Activated B cell treated with CpG ODN at 0.5 μM for 24 hours (primary cell): ENCODE measurements around the gene TRAPPC3. TPM values are rescaled to one million over a fixed set of nuclear protein-coding genes. Genes with fewer than 3 reads are reported as not detected.

ENCODE experiments used
- ATAC-seq: fragments of 200-7000 bp; cut with Tn5 transposase; one replicate; pipeline ENCODE4 v1.10.0; 2021; ENCODE audit warnings: low read depth, mild to moderate bottlenecking, moderate library complexity
- CTCF ChIA-PET: fragments of 350-600 bp; sonication (Branson Sonifier 250); formaldehyde crosslinking; loops from one replicate; lab custom pipeline; 2021; ENCODE audit warnings: antibody characterized with exemption; lab: Charles Lee
- POLR2A ChIA-PET: fragments of 350-600 bp; sonication (Branson Sonifier 250); formaldehyde crosslinking; loops from one replicate; lab custom pipeline; 2021; ENCODE audit warnings: antibody characterized with exemption; lab: Charles Lee
- DNase-seq: peaks from one replicate; pipeline ENCODE4 v3.0.0; 2022
- H3K27ac Mint-ChIP-seq: one replicate; pipeline ENCODE4 v1.8.0; 2020; ENCODE audit warnings: mixed read lengths
- H3K27me3 Mint-ChIP-seq: one replicate; pipeline ENCODE4 v1.8.0; 2021; ENCODE audit warnings: mixed read lengths
- H3K36me3 Mint-ChIP-seq: one replicate; pipeline ENCODE4 v1.8.0; 2021; ENCODE audit warnings: low read depth, mixed read lengths
- H3K4me1 Mint-ChIP-seq: one replicate; pipeline ENCODE4 v1.8.0; 2021; ENCODE audit warnings: mixed read lengths
- H3K4me3 Mint-ChIP-seq: one replicate; pipeline ENCODE4 v1.8.0; 2020; ENCODE audit warnings: mild to moderate bottlenecking, mixed read lengths
- H3K9me3 Mint-ChIP-seq: one replicate; pipeline ENCODE4 v1.8.0; 2020; ENCODE audit warnings: mixed read lengths
- intact Hi-C: fragments of 100-400 bp; cut with micrococcal nuclease; formaldehyde crosslinking; loops from one replicate; pipeline ENCODE4 v1.15.1; 2024
- total RNA-seq: library from RNA; stranded (reverse); gene quantifications from 2 replicates; pipeline ENCODE4 v1.2.3, GENCODE V29; 2022
- TF ChIP-seq, protein P1 (sequence below): fragments of 200-600 bp; IDR thresholded peaks from one replicate; pipeline ENCODE4 v1.8.0; 2022; ENCODE audit warnings: antibody characterized with exemption, mild to moderate bottlenecking

Gene TRAPPC3
- total RNA-seq, 1 donor from 2014 or later = 48.5 TPM

DNA sequence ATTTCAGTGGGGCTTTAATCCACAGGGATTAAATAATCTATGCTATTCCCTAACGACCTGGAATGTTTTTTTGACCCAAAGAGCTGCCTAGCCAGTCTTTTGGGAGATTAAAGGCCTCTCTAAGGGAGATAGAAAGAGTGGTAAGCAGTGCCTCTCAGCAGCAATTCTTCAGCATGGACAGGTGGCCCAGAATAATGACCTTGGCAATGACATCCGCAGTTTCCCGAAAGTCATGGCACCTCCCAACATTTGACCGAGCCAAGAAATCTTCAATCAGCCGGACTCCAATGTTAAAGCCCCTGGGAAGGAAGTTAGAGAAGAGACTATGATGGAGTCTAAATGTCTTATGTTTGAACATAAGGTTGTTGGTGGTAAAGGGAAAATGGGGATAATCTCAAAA lies 9.8 kb downstream of the TRAPPC3 start:
- Mint-ChIP-seq H3K4me3 (no peak overlapping the region), H3K4me1 (peaks cover 14% of the 10 kb centered on the region), H3K36me3 (peaks cover 47% of the 10 kb centered on the region), H3K9me3 (no peaks in the 10 kb centered on the region), H3K27ac (no peak overlapping the region), H3K27me3 (no peaks in the 10 kb centered on the region)
- ATAC-seq (no peak), DNase-seq (no peak)
- TF ChIP-seq, protein P1, sequence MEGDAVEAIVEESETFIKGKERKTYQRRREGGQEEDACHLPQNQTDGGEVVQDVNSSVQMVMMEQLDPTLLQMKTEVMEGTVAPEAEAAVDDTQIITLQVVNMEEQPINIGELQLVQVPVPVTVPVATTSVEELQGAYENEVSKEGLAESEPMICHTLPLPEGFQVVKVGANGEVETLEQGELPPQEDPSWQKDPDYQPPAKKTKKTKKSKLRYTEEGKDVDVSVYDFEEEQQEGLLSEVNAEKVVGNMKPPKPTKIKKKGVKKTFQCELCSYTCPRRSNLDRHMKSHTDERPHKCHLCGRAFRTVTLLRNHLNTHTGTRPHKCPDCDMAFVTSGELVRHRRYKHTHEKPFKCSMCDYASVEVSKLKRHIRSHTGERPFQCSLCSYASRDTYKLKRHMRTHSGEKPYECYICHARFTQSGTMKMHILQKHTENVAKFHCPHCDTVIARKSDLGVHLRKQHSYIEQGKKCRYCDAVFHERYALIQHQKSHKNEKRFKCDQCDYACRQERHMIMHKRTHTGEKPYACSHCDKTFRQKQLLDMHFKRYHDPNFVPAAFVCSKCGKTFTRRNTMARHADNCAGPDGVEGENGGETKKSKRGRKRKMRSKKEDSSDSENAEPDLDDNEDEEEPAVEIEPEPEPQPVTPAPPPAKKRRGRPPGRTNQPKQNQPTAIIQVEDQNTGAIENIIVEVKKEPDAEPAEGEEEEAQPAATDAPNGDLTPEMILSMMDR = no peak
- intact Hi-C loops = no loop called here
- ChIA-PET CTCF (interaction anchor here (0.9 to 1.1 kb wide), 2 partner anchors 10 to 146 kb away, joined by 3 read pairs; partner anchors contain the start of gene TRAPPC3), POLR2A (no interaction called here)

DNA sequence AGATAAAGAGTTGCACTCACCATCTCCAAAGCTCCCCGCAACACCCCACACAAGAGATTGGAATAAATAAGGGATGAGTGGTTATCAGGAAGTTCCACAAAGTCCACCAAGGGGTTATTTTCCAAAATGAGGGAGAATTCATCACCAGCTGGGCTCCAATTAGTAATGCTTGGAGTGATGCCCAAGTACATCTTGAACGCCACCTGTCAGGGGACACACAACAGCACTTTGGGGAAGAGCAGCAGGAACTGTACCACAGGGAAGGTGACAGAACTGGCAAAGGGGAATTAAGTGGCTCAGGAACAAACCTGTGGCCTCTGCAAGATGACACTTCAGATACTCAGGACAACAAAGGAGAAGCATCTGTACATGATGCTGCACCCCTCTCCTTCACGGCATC lies 11.5 kb downstream of the TRAPPC3 start:
- ChIA-PET CTCF (no interaction called here), POLR2A (no interaction called here)
- H3K27me3 Mint-ChIP-seq = no peaks in the 10 kb centered on the region
- H3K36me3 Mint-ChIP-seq = peaks cover 46% of the 10 kb centered on the region
- H3K4me1 Mint-ChIP-seq = peaks cover 7% of the 10 kb centered on the region
- H3K27ac Mint-ChIP-seq = no peak overlapping the region
- H3K4me3 Mint-ChIP-seq = no peak overlapping the region
- intact Hi-C loops = no loop called here
- DNase-seq (no peak), ATAC-seq (no peak)
- TF ChIP-seq, protein P1 = no peak
- no peaks in the 10 kb centered on the region for H3K9me3 Mint-ChIP-seq

DNA sequence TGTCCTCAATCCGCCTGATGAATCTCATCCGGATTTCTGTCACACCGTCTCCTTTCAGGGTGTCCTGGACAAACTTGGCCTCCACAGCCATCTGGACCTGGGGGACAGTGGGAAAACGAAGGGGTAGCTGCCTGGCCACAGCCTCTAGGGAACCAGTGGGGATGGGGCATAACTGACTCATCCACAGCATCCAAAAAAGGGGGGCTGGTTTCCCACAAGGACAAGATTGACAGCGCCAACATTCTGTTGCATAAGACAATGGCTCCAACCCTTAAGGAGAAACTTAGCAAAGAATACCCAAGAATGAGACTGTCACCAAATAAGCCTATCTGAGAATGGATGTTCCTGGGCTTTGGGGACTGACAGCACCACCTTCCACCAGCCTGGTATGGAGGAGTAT lies 12.1 kb downstream of the TRAPPC3 start:
- intact Hi-C loops = no loop called here
- POLR2A ChIA-PET = no interaction called here
- Mint-ChIP-seq H3K27me3 (no peaks in the 10 kb centered on the region), H3K4me3 (no peak overlapping the region), H3K36me3 (peaks cover 43% of the 10 kb centered on the region), H3K27ac (no peak overlapping the region), H3K9me3 (no peaks in the 10 kb centered on the region), H3K4me1 (peaks cover 4% of the 10 kb centered on the region)
- CTCF ChIA-PET = no interaction called here
- TF ChIP-seq, protein P1 = no peak
- ATAC-seq (no peak), DNase-seq (no peak)

DNA sequence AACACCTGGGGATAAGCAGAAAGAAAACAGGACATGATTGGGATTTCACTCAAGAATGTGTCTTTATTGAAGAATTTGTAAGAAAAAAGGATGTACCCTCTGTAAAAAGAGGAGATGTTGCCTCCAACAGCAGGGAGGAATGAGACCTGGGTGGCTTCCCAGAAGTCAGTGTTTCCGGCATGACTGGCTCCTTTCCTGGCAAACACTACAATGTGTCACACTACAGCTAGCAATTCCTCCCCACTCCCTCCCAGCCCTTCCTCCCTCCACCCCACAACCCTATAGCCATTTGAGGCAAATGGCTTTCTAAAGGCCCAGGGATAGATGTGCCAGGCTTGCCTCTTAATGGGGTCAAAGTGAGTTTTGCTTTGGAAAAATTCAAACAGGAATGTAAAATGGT lies 12.8 kb downstream of the TRAPPC3 start:
- Mint-ChIP-seq H3K9me3 (no peaks in the 10 kb centered on the region), H3K4me1 (no peaks in the 10 kb centered on the region), H3K36me3 (peaks cover 41% of the 10 kb centered on the region), H3K27me3 (no peaks in the 10 kb centered on the region), H3K4me3 (no peak overlapping the region), H3K27ac (no peak overlapping the region)
- POLR2A ChIA-PET = no interaction called here
- CTCF ChIA-PET = no interaction called here
- TF ChIP-seq, protein P1 = no peak
- intact Hi-C loops = no loop called here
- no peak for DNase-seq
- ATAC-seq = no peak

DNA sequence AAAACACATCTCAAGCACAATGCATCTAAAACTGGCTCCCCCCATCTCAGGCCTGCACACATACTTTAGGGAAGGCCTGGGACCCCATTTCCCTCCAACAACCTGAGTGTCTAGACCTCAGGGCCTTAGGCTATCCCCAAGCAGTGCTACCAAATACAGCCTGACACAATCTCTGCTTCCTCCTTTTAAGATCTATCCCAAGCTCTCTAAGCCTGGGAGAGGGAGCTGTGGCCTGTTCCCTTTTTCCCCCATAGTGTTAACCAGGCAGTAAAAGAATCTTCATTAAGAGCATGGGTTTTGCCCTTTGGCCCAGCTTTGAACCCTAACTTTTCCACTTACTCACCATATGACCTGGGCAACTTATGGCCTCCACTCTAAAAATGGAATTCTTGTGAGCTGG lies 13.5 kb downstream of the TRAPPC3 start:
- peaks cover 41% of the 10 kb centered on the region for H3K36me3 Mint-ChIP-seq
- ATAC-seq (no peak), DNase-seq (no peak)
- no peaks in the 10 kb centered on the region for H3K9me3 Mint-ChIP-seq
- ChIA-PET POLR2A (no interaction called here), CTCF (interaction anchor here (0.9 to 3.5 kb wide), 4 partner anchors 13 to 150 kb away, joined by 3 to 38 read pairs (median 8); partner anchors contain the start of gene TRAPPC3)
- H3K4me3 Mint-ChIP-seq = no peak overlapping the region
- TF ChIP-seq, protein P1 = no peak
- H3K27ac Mint-ChIP-seq = no peak overlapping the region
- no peaks in the 10 kb centered on the region for H3K4me1 Mint-ChIP-seq
- intact Hi-C loops = no loop called here
- H3K27me3 Mint-ChIP-seq = no peaks in the 10 kb centered on the region
